Activated gamma-delta T cell treated with anti-CD3 and anti-CD28 coated beads, Interleukin-2, amount 50 U/mL, for 16 hours (primary cell): ENCODE results near the gene NLRC5.
"Not testable (repeated sequence)": the region's sequence is repeated elsewhere in the genome, so short reads cannot be mapped to it uniquely, and the experiment has no call there.

Experiments
- DNase-seq: peaks from one replicate; pipeline ENCODE4 v3.0.0-alpha.2; 2020; ENCODE audit warnings: low read depth

NLRC5 gene

DNA sequence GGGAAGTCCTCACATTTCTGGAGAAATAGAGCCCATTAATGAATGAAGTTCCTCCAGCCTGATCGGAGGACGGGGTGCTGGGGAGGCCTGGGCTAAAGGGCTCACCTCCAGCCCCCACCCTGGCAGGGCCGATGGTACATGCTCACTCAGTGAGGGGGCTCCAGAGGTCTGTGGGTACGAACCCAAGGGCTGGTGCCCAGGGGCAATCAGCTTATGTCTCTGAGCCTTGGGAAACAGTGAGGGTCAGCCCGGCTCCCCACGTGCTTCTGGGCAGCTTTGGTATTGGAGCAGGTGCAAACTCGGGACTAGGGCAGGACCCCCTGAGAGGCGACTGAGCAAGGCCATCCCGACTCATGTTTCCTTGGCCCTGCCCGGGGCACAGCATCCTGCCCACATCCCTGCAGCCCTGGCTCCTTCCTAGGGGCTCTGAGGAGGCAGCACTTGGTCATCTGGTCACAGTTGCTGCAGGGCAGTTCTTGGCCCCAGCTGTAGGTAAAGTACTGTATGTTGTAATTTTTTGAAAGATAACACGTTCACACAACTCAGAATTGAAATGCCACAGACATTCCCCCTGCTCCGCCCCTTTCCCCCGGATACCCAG is 28.6 kb upstream of the NLRC5 start:
- no peak for DNase-seq

DNA sequence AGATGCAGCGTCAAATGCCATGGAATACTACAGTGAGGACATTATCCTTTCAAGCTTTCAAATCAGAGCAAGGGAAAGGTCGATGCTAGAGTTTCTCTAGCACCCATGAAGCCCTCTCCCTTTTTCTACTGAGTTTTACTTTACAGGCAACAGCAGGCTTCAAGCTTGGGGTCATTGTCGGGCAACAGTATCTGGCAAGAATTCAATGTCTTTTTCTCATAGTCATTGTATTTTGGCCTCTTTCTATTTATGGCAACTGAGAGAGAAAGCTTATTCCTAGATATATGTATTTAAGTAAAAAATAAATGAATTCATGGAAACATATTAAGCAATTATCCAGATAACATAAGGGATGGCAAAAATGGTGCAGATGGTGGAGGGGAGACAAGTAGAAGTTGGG is 28.0 kb upstream of the NLRC5 start:
- no peak for DNase-seq

DNA sequence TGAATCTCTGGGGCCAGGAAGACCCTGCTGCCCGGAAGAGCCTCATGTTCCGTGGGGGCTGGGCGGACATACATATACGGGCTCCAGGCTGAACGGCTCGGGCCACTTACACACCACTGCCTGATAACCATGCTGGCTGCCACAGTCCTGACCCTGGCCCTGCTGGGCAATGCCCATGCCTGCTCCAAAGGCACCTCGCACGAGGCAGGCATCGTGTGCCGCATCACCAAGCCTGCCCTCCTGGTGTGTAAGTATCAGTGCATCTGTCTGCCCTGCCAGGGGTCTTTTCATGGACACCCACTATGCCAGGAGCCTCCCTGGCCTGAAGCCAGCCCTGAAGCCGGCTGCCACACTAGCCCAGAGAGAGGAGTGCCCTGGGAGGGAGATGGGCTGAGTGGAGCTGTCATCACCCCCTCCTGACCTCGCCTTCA is 27.5 kb upstream of the NLRC5 start, which contains the start of gene CETP:
Gene CETP (plus strand): TSS at position 100 of the 431 bp plus-strand sequence. CDS start 30 bp downstream, at position 130.
- DNase-seq, result no peak

DNA sequence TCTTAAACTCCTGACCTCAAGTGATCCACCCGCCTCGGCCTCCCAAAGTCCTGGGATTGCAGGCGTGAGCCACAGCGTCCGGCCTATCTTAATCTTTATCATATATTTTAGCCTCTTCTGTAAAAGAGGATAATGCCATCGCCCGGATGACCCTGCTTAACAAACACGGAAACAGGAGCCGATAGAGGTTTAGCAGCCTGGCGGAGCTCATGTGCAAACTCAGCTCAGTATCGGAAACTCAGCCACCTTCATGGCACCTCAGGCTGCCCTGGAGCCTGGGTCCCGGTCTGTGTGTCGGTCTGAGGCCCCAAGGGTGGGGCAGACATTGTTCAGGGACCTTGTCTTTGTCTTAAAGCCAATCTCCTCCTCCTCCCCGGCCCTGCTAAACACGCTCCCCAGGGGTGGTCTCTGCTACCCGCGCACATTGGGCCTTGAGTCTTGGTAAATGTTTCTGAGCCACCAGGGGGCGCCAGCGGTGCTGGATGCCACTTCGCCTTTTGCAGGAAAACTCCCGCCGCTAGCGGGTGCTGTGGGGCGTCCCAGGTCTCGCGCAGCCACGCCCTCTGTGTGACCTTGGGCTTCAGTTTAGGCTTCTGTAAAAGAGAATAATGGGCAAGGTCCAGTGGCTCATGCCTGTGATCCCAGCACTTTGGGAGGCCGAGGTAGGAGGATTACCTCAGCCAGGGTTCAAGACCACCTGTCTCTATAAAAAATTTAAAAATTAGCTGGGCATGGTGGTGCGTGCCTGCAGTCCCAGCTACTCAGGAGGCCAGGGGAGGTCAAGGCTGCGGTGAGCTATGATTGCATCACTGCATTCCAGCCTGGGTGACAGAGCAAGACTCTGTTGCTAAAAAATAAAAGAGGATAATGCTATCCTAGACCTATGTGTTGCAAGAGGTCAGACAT is 24.9 kb upstream of the NLRC5 start:
- DNase-seq, result peak; percentile 95

DNA sequence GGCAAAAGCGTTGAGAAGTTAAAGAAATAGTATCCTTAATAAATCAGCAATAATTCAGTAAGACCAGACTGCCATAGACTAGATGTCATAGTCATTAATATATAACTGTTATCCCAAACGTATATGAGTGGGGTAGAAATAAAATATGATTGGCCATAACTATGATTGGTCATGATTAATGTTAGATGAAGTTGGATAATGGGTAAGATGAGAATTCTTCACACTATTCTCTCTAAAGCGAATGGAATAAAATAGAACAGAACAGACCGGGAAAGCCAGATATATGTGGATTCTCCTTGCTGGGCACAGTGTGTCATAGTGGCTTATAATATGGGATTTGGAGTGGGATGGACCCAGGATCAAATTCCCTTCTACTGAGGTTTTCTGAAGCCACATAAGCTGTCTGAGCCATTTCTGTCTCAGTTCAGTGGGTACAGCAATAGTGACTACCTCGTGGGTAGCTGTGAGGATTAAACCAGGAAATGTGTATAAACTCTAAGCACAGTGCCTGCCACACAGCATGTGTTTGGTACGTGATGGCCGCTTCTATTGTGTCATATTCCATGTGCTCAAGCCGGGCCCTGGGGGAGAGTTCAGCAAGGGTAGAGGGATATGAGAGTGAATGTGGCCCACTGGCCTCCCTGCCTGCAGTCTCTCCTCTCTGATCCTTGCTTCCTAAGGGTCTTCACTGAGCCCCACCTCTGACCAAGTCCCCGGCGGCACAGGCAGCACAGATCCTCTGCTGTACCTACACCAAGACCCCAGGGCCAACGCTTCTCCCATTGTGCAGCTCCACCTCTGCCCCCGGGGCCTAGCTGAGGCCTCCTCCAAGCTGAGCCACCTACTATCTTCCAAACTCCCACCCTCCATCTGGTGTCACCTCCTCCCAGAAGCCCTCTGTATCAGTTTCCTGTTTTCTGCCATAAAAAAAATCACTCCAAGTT is 23.9 kb upstream of the NLRC5 start:
- no peak for DNase-seq

DNA sequence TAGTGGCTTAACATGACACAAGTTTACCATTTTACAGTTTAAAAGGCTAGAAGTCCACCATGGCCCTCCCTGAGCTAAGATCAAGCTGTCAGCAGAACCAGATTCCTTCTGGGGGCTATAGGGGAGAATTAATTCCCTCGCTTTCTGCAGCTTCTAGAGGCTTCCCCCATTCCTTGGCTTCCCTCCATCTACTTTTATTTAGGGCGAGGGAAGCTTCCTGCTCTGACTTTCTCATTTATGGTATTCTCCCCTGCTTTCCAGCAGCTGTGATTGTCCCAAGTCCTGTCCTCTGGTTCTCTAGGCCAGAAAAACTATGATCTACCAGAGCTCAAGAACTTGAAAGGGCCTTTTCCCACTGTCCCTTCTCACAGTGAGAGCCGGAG is 23.3 kb upstream of the NLRC5 start:
- no peak for DNase-seq

DNA sequence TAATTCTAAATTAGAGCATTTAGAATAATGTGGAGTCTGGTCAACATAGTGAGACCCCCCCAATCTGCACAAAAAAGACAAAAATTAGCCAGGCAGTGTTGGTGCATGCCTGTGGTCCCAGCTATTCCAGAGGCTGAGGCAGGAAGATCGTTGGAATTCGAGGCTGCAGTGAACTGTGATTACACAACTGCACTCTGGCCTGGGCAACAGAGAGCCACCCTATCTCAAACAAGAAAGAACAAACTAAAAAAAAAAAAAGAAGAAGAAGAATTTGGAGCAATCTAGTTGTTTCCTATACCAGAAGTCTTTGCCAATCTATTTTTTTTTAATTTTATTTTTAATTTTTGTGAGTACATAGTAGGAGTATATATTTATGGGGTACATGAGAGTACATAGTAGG is 21.6 kb upstream of the NLRC5 start:
- DNase-seq, result no peak

DNA sequence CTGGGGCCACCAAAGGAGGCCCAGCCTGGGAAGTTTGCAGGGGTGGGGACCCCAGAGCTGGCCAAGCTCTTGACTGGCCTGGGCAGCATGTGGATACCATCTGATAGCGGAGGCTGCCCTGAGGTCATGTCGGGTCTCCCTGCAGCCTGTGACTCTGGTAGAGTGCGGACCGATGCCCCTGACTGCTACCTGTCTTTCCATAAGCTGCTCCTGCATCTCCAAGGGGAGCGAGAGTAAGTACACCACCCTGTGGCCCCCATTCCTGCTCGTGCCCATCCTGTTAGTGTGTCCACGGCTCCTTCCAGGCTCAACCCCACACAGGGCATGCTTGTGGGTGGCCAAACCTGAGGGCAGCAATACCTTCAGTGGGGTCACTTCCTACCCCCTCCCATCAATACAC is 19.6 kb upstream of the NLRC5 start:
- no peak for DNase-seq

DNA sequence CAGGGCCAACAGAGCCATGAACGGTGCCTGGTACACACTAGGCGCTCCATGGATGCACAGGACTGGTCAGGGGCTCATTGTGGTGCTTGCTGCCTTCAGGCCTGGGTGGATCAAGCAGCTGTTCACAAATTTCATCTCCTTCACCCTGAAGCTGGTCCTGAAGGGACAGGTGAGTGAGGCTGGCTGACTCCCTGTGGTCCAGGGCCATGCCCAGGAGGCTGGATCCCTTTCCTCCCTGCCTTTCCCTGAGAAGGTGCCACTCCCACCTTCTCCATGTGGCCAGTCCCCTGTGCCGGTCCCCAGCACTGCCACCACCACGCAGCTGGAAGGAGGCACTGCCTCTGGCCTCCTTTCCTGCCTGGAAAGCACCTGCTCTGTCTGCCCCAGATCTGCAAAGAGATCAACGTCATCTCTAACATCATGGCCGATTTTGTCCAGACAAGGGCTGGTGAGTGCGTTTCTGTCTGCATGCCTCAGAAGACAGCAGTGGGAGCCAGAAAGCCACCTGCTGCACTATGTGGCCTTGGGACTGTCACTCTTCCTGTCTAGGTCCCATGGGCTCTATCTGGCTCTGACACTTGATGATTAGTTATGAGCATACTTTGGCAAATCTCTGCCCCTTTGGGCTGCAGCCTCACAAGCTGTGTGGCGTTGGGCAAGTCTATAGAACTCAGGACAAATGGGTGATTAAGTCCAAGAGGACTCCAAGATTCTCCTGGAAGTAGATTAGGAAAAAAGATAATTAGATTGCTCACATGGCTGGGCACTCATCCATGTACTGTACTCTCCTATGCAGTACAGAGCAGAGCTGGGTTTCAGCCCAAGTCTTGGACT is 18.2 kb upstream of the NLRC5 start:
- no peak for DNase-seq

DNA sequence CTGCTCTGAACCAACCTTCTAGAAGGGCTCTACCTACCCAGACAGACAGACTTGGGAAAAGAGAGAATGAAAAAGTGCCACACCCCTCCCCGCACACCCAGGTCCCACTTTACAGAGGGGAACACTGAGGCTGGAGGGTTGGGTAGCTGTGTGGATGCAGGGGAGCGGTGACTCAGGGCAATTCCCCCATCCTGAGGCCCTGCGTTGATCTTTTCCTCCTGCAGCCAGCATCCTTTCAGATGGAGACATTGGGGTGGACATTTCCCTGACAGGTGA is 17.7 kb upstream of the NLRC5 start:
- DNase-seq, result no peak

DNA sequence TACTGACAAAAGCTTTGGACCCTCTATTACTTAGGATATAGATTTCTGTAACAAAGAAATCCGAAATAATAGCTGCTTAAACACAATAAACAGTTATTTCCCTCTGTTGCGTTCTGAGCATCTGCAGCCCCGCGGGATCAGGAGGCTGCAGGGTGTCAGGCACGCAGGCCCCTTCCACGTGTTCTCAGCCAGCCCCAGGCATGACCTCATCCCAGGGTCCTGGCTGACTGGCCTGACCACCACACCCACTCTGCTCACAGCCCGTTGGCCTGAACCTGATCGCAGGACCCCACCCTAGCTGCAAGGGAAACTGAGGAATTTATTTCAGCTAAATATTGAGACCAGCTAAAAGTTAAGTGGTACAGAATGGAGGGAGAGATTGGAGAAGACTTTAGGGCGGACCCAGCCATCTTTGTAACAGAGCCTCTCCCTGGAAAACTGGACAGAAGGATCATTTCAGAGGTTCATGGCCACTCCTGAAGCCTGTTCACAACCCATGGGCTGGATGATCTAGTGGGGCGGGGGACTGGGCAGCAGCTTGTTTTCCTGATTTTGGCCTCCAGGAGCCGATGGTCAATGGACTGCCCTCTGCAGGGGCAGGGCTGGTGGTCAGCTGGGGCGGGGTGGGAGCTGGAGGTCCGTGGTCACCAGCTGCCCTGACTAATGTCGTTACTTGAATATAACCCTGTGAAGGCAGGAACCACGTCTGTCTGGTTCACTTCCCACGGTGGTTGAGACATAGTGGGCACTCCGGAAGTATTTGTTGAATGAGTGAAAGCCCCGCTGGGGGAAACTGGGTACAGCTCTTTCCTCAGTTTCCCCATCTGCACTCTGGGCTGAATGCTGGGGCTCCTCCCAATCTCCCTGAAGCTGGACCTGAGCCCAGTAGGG is 16.7 kb upstream of the NLRC5 start:
- DNase-seq, result no peak

DNA sequence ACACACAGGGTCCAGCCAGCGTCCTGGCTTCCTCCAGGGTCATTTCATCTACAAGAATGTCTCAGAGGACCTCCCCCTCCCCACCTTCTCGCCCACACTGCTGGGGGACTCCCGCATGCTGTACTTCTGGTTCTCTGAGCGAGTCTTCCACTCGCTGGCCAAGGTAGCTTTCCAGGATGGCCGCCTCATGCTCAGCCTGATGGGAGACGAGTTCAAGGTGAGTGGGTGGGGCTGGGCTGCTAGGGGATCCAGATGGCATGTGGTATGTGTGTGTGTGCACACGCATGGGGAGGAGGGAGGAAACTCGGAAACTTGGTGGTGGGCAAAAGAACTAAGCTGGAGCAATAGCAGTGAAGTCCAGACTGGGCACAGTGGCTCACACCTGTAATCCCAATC is 16.1 kb upstream of the NLRC5 start:
- no peak for DNase-seq

DNA sequence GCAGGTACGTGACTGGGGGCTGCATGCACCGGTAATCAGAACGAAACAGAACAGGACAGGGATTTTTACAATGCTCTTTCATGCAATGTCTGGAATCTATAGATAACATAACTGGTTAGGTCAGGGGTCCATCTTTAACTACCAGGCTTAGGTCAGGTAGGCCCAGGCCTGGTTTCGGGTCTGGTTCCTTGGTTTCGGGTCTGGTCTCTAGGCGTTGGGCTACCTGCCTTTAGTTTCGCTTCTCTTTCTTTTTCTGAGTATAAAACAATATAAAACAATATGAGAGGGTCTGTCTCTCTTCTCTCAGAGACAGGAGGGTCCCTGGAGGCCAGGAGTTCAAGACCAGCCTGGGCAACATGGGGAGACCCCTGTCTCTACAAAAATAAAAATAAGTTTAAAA is 15.5 kb upstream of the NLRC5 start:
- DNase-seq, result not testable (repeated sequence)

DNA sequence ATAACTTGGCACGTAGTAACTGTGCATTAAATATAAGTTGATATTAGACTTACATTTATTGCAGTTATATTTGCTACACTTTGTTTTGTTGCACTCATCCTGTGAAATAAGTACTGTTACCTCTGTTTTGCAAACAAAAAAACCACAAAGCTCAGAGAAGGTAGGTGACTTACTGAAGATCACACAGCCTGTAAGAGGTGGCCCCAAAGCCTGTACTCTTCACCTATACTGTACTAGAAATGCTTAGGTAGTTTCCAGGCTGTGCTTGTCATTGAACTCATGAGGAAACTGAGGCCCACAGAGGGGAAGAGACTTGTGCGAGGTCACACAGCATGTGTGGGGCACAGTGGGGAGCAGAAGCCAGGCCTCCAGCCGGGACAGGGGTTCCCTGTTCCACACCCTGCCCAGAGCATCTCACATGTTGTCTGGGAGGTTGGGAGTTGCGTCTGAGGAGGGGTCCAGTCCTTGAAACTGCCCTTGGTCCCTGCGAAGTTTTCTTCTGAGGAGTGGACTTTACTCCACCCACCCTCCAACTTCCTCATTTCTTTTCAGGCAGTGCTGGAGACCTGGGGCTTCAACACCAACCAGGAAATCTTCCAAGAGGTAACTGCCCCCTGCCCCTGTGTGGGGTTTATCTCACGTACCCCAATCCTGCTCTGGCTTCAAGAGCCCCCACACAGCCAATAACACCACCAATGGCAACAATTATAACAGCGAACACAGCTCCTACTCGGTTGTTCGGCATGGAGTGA is 14.6 kb upstream of the NLRC5 start:
- DNase-seq, result no peak

DNA sequence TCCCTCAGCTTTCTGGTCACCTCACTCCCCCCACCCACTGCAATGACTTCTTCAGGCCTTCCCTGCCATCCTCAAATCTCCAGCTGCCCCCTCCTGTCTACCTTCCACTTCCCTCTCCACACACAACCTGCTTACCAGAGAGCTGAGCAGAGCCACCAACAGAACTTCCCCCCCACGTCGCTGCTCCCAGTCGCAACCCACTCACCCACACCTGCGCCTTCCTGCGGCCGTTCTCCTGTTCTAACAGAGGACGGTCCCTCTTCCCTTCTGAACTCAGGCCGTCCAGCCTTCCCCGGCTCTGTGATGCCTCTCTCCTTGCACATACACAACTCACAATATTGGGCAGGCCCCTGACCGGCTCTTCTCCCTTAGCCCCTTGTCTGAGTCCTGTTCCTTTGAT is 13.6 kb upstream of the NLRC5 start:
- DNase-seq, result no peak

DNA sequence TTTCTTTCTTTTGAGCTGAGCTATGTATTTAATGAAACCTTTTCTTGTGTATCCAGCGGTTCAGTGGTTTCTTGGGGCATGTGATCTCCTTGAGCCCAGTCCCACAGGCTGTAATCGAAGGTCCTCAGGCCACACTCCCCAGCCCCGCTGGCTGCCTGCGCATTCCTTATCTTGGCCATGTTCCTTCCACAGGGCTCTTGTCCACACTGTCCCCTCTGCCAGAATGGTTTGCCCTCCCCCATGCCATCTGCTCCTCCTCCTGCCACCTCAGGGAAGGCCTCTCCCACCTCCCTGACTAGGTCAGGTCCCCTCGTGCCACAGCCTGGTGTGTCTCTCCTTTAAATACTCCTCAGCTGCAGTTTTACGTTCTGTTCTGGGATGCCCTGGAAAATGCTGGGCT is 12.1 kb upstream of the NLRC5 start:
- DNase-seq, result no peak

DNA sequence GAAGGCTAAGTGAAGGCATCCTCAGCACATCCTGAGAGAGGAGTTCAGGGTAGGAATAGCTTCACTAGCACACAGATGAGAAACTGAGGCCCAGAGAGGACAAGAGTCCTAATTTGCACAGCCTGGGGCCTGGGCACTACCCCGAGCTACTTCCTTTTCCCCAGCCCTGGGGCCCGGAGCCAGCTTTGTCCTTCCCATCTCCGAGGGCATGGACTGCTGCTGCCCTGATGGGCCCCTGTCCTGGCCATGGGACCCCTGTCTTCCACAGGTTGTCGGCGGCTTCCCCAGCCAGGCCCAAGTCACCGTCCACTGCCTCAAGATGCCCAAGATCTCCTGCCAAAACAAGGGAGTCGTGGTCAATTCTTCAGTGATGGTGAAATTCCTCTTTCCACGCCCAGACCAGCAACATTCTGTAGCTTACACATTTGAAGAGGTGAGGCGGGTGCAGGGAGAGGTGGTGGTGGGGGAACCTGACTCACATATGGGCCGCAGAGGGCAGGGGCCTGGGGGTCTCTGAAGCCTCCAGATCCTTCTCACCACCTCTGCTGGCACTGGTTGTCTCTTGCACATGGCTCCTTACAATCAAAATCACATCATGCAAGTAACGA is 11.4 kb upstream of the NLRC5 start:
- no peak for DNase-seq

DNA sequence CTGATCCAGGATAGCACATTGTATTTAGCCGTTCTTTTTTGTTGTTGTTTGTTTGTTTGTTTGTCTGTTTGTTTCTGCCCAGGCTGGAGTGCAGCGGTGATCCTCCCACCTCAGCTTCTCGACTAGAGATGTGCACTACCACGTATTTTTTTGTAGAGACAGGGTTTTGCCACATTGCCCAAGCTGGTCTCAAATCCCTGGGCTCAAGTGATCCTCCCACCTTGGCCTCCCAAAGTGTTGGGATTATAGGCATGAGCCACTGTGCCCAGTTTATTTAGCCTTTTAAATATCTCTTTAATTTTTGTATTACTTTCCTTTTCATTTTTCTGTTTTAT is 9.2 kb upstream of the NLRC5 start:
- DNase-seq, result no peak

DNA sequence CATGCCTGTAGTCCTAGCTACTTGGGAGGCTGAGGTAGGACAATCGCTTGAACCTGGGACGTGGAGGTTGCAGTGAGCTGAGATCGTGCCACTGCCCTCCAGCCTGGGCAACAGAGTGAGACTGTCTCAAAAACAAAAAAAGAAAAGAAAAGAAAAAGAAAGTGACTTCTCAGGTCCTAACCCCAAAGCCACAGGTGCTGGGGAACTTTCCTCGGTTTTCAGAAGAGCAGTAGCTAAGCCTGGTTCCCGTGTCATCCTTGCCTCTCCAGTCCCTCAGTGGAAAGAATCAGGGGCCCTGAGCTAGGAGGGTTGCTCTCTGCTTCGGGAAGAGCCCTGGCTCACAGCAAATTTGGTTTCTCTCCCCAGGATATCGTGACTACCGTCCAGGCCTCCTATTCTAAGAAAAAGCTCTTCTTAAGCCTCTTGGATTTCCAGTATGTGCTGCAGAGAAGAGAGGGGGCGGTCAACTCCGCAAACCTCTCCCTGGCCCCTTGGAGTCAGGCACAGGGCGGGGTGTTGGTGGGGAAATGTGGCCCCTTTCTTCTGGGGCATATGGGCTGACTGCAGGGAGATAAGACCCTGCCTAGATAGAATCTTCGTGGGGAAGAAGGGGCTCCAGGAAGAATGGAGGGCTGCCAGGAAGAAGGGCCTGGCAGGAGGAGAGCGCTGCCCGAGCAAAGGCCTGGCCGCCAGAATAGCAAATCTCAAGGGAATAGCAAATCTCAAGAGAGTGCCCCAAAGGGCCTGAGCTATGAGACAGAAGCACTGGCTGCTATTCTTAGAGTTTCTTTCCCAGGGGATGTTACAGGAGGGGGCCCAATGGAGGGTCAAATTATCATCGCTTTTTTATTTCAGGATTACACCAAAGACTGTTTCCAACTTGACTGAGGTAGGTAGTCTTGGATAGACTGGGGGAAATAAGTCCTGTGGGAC is 8.3 kb upstream of the NLRC5 start:
- DNase-seq, result no peak
